Mesenchymal stem cell (in vitro differentiated cells and primary cell): Measurements from ENCODE around the gene CRYGN.

Experiments
- DNase-seq: peaks from one replicate; pipeline ENCODE4 v3.0.0-alpha.2; 2013
- H2AFZ ChIP-seq: one replicate; pipeline ENCODE4 v1.6.1; 2013; ENCODE audit warnings: low read depth, mild to moderate bottlenecking, control low read depth, inconsistent platforms, low read length, moderate library complexity
- H2AK5ac ChIP-seq: 2 replicates; pipeline ENCODE4 v1.6.1; 2013; ENCODE audit warnings: low read length, moderate library complexity, mild to moderate bottlenecking, inconsistent platforms; ENCODE audit not compliant: severe bottlenecking
- H2BK120ac ChIP-seq: one replicate; pipeline ENCODE4 v1.6.1; 2013; ENCODE audit warnings: low read depth, mild to moderate bottlenecking, inconsistent platforms, low read length, moderate library complexity
- H2BK12ac ChIP-seq, 2 experiments: one replicate each; pipeline ENCODE4 v1.6.1; 2013; ENCODE audit warnings: inconsistent platforms in 2 of 2, low read length in 2 of 2, mild to moderate bottlenecking in 2 of 2, moderate library complexity in 2 of 2, control low read depth in 1 of 2
- H2BK15ac ChIP-seq: one replicate; pipeline ENCODE4 v1.6.1; 2013; ENCODE audit warnings: mild to moderate bottlenecking, low read depth, inconsistent platforms; ENCODE audit not compliant: poor library complexity, severe bottlenecking
- H2BK5ac ChIP-seq: 2 replicates; pipeline ENCODE4 v1.6.1; 2013; ENCODE audit warnings: low read depth, mild to moderate bottlenecking, low read length, control low read depth, inconsistent platforms; ENCODE audit not compliant: poor library complexity, severe bottlenecking
- H3K14ac ChIP-seq, 2 experiments: one replicate each; pipeline ENCODE4 v1.6.1; 2013; ENCODE audit warnings: inconsistent platforms in 2 of 2, low read length in 2 of 2, control low read depth in 1 of 2, mild to moderate bottlenecking in 1 of 2, moderate library complexity in 1 of 2
- H3K18ac ChIP-seq, 2 experiments: one replicate each; pipeline ENCODE4 v1.6.1; 2013; ENCODE audit warnings: inconsistent platforms in 2 of 2, low read length in 2 of 2, control low read depth in 1 of 2, low read depth in 1 of 2, mild to moderate bottlenecking in 1 of 2
- H3K23ac ChIP-seq, 2 experiments: one replicate each; pipeline ENCODE4 v1.6.1; 2013; ENCODE audit warnings: inconsistent platforms in 2 of 2, low read length in 2 of 2, mild to moderate bottlenecking in 2 of 2, moderate library complexity in 2 of 2, control low read depth in 1 of 2
- H3K27ac ChIP-seq: 2 replicates; pipeline ENCODE4 v1.5.1; 2013; ENCODE audit warnings: mild to moderate bottlenecking, moderate library complexity, low read length, control low read depth, inconsistent platforms; ENCODE audit not compliant: poor library complexity, severe bottlenecking
- H3K27me3 ChIP-seq, 2 experiments: 2 replicates each; pipeline versions ENCODE4 v1.6.1 to v1.7.0; 2013; ENCODE audit warnings: low read length in 2 of 2, mild to moderate bottlenecking in 2 of 2, moderate library complexity in 2 of 2, control low read depth in 1 of 2, inconsistent platforms in 1 of 2; ENCODE audit not compliant: control insufficient read depth in 1 of 2, insufficient read depth in 1 of 2
- H3K36me3 ChIP-seq, 2 experiments: 2 replicates each; pipeline versions ENCODE4 v1.6.1 to v1.7.0; 2013; ENCODE audit warnings: low read length in 2 of 2, control low read depth in 1 of 2, inconsistent platforms in 1 of 2, low read depth in 1 of 2, mild to moderate bottlenecking in 1 of 2; ENCODE audit not compliant: insufficient read depth in 2 of 2, control insufficient read depth in 1 of 2
- H3K4ac ChIP-seq, 2 experiments: one replicate each; pipeline ENCODE4 v1.6.1; 2013; ENCODE audit warnings: inconsistent platforms in 2 of 2, low read length in 2 of 2, mild to moderate bottlenecking in 2 of 2, moderate library complexity in 2 of 2, control low read depth in 1 of 2, low read depth in 1 of 2
- H3K4me1 ChIP-seq: 2 replicates; pipeline ENCODE4 v1.6.1; 2013; ENCODE audit warnings: low read depth, low read length, control low read depth; ENCODE audit not compliant: control insufficient read depth, insufficient read depth
- H3K4me2 ChIP-seq: 2 replicates; pipeline ENCODE4 v1.6.1; 2013; ENCODE audit warnings: low read length, mild to moderate bottlenecking, inconsistent platforms; ENCODE audit not compliant: poor library complexity, severe bottlenecking
- H3K4me3 ChIP-seq, 2 experiments: 2 replicates each; pipeline versions ENCODE4 v1.5.1 to v1.7.0; 2013; ENCODE audit warnings: low read length in 2 of 2, mild to moderate bottlenecking in 2 of 2, control low read depth in 1 of 2, low read depth in 1 of 2; ENCODE audit not compliant: insufficient read depth in 1 of 2
- H3K79me1 ChIP-seq: replicated peaks from 2 replicates; pipeline ENCODE4 v1.6.1; 2013; ENCODE audit warnings: mild to moderate bottlenecking, control low read depth, low read length, inconsistent platforms; ENCODE audit not compliant: poor library complexity, severe bottlenecking
- H3K9ac ChIP-seq: 2 replicates; pipeline ENCODE4 v1.7.0; 2013; ENCODE audit warnings: mild to moderate bottlenecking, low read length, moderate library complexity
- H3K9me3 ChIP-seq: 2 replicates; pipeline ENCODE4 v1.7.0; 2013; ENCODE audit warnings: mild to moderate bottlenecking, low read length; ENCODE audit not compliant: control insufficient read depth
- H4K8ac ChIP-seq: one replicate; pipeline ENCODE4 v1.6.1; 2013; ENCODE audit warnings: inconsistent platforms, mild to moderate bottlenecking, low read length, moderate library complexity
- H4K91ac ChIP-seq: one replicate; pipeline ENCODE4 v1.6.1; 2013; ENCODE audit warnings: mild to moderate bottlenecking, low read length, inconsistent platforms
- WGBS: methylation state at CpG from one replicate; pipeline ENCODE4 v1.1.7; 2013; ENCODE audit warnings: mixed read lengths; 5-methylcytosine and 5-hydroxymethylcytosine counted together

Gene CRYGN

GRCh38 chr7:151481650-151482505 lies 41.9 kb upstream of the CRYGN start:
- Histone ChIP-seq H3K4me1 (no peaks in the 10 kb centered on the region), H2BK5ac (no peak overlapping the region), H4K8ac (no peak overlapping the region), H2BK12ac (no peak overlapping the region), H2BK15ac (no peak overlapping the region), H3K18ac (peak overlapping the region in 1 of 2 experiments; percentile 8), H3K27ac (no peak overlapping the region), H3K4me3 (no peak overlapping the region), H2AK5ac (no peak overlapping the region), H2BK120ac (no peak overlapping the region), H3K9me3 (no peaks in the 10 kb centered on the region), H3K79me1 (peaks cover 29% of the 10 kb centered on the region), H3K14ac (no peak overlapping the region), H4K91ac (no peak overlapping the region), H3K23ac (no peak overlapping the region), H2AFZ (no peak overlapping the region), H3K27me3 (no peaks in the 10 kb centered on the region), H3K9ac (no peak overlapping the region), H3K4me2 (no peak overlapping the region), H3K4ac (no peak overlapping the region), H3K36me3 (peaks cover 12 to 78% of the 10 kb centered on the region in 2 experiments)
- 90% methylated on average over 4 of the region's 4 CpGs for WGBS
- DNase-seq: no peak

- Histone ChIP-seq H4K91ac (no peak overlapping the region), H3K36me3 (peaks cover 14 to 71% of the 10 kb centered on the region in 2 experiments), H3K27ac (no peak overlapping the region), H3K4me3 (no peak overlapping the region), H3K18ac (no peak overlapping the region), H3K9ac (no peak overlapping the region), H3K23ac (no peak overlapping the region), H2BK120ac (no peak overlapping the region), H2BK15ac (no peak overlapping the region), H3K79me1 (peaks cover 28% of the 10 kb centered on the region), H3K14ac (no peak overlapping the region), H3K4me1 (no peaks in the 10 kb centered on the region), H2BK5ac (no peak overlapping the region), H2AK5ac (no peak overlapping the region), H3K9me3 (no peaks in the 10 kb centered on the region), H3K4me2 (no peak overlapping the region), H4K8ac (no peak overlapping the region), H3K27me3 (no peaks in the 10 kb centered on the region), H2AFZ (no peak overlapping the region), H3K4ac (no peak overlapping the region), H2BK12ac (no peak overlapping the region)
- DNase-seq: no peak
- 97% methylated on average over 7 of the region's 7 CpGs for WGBS
Observed at GRCh38 chr7:151477867-151478266, 37.9 kb upstream of the CRYGN start.

DNA sequence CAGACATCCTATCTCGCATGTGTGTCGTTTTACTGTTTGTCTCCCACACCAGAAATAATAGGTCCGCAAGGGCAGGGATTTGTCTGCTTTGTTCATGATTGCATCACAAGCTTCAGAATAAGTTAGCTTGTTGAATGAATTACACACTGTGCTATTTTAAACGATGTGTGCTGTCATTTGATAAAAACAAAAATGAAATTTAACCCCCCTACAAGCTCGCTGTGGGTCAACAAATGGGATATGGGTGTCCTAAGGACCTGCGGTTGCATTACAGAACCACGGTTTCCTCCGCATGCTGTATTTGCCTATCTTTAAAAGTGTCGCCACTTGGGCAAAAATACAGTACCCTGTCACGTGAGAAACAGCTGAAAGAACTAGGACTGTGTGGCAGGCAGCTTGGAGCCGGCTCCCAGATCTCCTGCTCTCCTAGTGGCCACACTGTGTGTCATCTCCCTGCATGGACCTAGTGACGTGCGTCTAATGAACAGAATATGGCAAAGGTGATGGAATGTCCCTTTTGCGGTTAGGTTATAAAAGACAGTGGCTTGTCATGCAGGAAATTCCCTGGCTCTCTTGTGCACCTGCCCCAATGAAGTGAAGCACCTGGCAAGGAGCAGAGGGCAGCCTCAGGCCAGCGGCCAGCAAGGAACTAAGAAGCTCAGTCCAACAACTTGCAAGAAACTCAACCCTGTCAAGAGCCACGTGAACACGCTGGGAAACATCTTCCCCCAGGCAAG lies 32.9 kb upstream of the CRYGN start:
- Histone ChIP-seq H3K18ac (no peak overlapping the region), H3K79me1 (peaks cover 36% of the 10 kb centered on the region), H4K8ac (no peak overlapping the region), H3K4me1 (peaks cover 5% of the 10 kb centered on the region), H2BK15ac (no peak overlapping the region), H3K9me3 (no peaks in the 10 kb centered on the region), H3K36me3 (peaks cover 26 to 89% of the 10 kb centered on the region in 2 experiments), H3K27ac (no peak overlapping the region), H3K4me2 (no peak overlapping the region), H4K91ac (no peak overlapping the region), H2AFZ (no peak overlapping the region), H3K23ac (no peak overlapping the region), H3K27me3 (no peaks in the 10 kb centered on the region), H3K9ac (no peak overlapping the region), H3K4ac (no peak overlapping the region), H2BK12ac (no peak overlapping the region), H3K14ac (no peak overlapping the region), H2AK5ac (no peak overlapping the region), H2BK5ac (no peak overlapping the region), H2BK120ac (no peak overlapping the region), H3K4me3 (no peak overlapping the region)
- WGBS: 97% methylated on average over 17 of the region's 17 CpGs
- no peak for DNase-seq

GRCh38 chr7:151470711-151471110 lies 30.8 kb upstream of the CRYGN start:
- no peak for DNase-seq
- no peak overlapping the region for H3K4me2 ChIP-seq
- no peak overlapping the region for H2BK5ac ChIP-seq
- no peak overlapping the region for H4K91ac ChIP-seq
- peaks cover 39 to 91% of the 10 kb centered on the region in 2 experiments for H3K36me3 ChIP-seq
- no peak overlapping the region for H3K18ac ChIP-seq
- H4K8ac ChIP-seq: no peak overlapping the region
- WGBS: 95% methylated on average over 2 of the region's 2 CpGs
- H2BK12ac ChIP-seq: no peak overlapping the region
- no peak overlapping the region for H2AFZ ChIP-seq
- no peak overlapping the region for H3K23ac ChIP-seq
- H3K14ac ChIP-seq: no peak overlapping the region
- H3K79me1 ChIP-seq: peaks cover 36% of the 10 kb centered on the region
- no peak overlapping the region for H3K27ac ChIP-seq
- no peak overlapping the region for H2BK120ac ChIP-seq
- no peak overlapping the region for H3K9ac ChIP-seq
- no peaks in the 10 kb centered on the region for H3K27me3 ChIP-seq
- H2BK15ac ChIP-seq: no peak overlapping the region
- H3K4ac ChIP-seq: no peak overlapping the region
- peaks cover 5% of the 10 kb centered on the region for H3K4me1 ChIP-seq
- H3K9me3 ChIP-seq: no peaks in the 10 kb centered on the region
- H3K4me3 ChIP-seq: no peak overlapping the region
- H2AK5ac ChIP-seq: no peak overlapping the region
